AG04450 (cell line): Measurements from ENCODE around the gene MANBA. TPM values are rescaled to one million over a fixed set of nuclear protein-coding genes. Genes with fewer than 3 reads are reported as not detected.

ENCODE experiments used
- CTCF ChIA-PET: fragments of 300-600, 350-600 bp; formaldehyde crosslinking; extraction: SDS; loops from one replicate; lab custom pipeline; 2022; ENCODE audit warnings: antibody characterized with exemption, inconsistent platforms; lab: Charles Lee
- POLR2A ChIA-PET: fragments of 350-600 bp; formaldehyde crosslinking; extraction: SDS; loops from one replicate; lab custom pipeline; 2021; ENCODE audit warnings: antibody characterized with exemption, inconsistent platforms; lab: Yijun Ruan, JAX
- DNase-seq: peaks from one replicate; pipeline ENCODE4 v3.0.0-alpha.2; 2011; ENCODE audit warnings: low read depth, low spot score
- H3K27ac ChIP-seq: one replicate; pipeline ENCODE4 v1.5.1; 2012; ENCODE audit warnings: low read depth, low read length, control low read depth
- H3K27me3 ChIP-seq: one replicate; pipeline ENCODE4 v1.6.0; 2012; ENCODE audit warnings: low read length; ENCODE audit not compliant: control insufficient read depth, insufficient read depth
- H3K4me3 ChIP-seq: 2 replicates; pipeline ENCODE4 v1.5.1; 2011; ENCODE audit warnings: mild to moderate bottlenecking, low read depth, low read length, control low read depth
- H3K9me3 ChIP-seq: 2 replicates; pipeline ENCODE4 v1.5.1; 2012; ENCODE audit warnings: low read length; ENCODE audit not compliant: control insufficient read depth, insufficient read depth
- polyA plus RNA-seq: library from polyadenylated mRNA; depleted of rRNA; stranded (reverse); fragments of >200 nt; gene quantifications from 2 replicates; pipeline ENCODE4 v1.2.3, GENCODE V29; 2011
- TF ChIP-seq, protein P1 (sequence below): IDR thresholded peaks from 2 replicates; pipeline ENCODE4 v1.5.1; 2011; ENCODE audit warnings: low read depth, low read length, control low read depth, inconsistent platforms

Gene MANBA
- polyA plus RNA-seq, 1 experiment, result 20.9 TPM

DNA sequence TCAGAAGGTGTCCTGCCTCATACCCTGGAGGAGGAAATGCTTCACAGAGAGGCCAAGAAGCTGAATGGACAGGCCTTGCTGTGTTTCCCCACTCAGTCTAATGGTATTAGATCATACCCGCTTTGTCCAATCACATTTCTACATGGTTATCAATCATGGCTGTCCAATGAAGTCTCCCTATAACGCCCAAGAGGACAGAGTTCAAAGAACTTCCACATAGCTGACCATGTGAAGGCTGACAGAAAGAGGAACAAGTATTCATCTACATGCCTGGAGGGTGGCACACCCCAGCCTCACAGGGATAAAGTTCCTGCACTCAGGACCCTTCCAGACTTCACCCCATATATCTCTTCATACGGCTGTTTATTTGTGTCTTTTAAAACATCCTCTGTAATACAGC lies 123.4 kb downstream of the MANBA start:
- Histone ChIP-seq H3K4me3 (no peak overlapping the region), H3K27me3 (no peaks in the 10 kb centered on the region), H3K9me3 (no peaks in the 10 kb centered on the region), H3K27ac (no peak overlapping the region)
- no peak for DNase-seq
- POLR2A ChIA-PET, result no interaction called here
- CTCF ChIA-PET, result no interaction called here
- TF ChIP-seq, protein P1, sequence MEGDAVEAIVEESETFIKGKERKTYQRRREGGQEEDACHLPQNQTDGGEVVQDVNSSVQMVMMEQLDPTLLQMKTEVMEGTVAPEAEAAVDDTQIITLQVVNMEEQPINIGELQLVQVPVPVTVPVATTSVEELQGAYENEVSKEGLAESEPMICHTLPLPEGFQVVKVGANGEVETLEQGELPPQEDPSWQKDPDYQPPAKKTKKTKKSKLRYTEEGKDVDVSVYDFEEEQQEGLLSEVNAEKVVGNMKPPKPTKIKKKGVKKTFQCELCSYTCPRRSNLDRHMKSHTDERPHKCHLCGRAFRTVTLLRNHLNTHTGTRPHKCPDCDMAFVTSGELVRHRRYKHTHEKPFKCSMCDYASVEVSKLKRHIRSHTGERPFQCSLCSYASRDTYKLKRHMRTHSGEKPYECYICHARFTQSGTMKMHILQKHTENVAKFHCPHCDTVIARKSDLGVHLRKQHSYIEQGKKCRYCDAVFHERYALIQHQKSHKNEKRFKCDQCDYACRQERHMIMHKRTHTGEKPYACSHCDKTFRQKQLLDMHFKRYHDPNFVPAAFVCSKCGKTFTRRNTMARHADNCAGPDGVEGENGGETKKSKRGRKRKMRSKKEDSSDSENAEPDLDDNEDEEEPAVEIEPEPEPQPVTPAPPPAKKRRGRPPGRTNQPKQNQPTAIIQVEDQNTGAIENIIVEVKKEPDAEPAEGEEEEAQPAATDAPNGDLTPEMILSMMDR, result no peak

DNA sequence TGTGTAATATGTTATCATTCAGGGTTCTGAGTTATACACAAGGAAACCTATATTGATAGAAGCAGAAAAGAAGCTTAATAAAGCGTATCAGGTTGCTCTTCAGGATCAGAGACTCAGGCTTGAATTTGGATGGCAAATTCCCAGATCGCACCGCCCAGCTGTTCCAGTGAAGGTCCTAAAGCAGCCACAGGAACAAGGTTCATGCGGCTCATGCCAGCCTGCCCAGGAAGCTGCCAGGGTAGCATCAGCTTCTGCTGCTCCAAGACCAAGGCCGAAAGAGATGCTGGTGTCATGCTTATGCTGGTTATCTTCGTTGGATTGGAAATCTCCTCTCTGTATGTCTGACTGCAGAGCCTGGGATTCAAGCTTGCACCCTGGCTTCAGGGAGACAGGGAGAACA lies 127.7 kb downstream of the MANBA start:
- DNase-seq, result no peak
- H3K27me3 ChIP-seq, result no peaks in the 10 kb centered on the region
- ChIA-PET POLR2A (no interaction called here), CTCF (no interaction called here)
- TF ChIP-seq, protein P1, result no peak
- H3K4me3 ChIP-seq, result no peak overlapping the region
- H3K27ac ChIP-seq, result no peak overlapping the region
- H3K9me3 ChIP-seq, result no peaks in the 10 kb centered on the region

DNA sequence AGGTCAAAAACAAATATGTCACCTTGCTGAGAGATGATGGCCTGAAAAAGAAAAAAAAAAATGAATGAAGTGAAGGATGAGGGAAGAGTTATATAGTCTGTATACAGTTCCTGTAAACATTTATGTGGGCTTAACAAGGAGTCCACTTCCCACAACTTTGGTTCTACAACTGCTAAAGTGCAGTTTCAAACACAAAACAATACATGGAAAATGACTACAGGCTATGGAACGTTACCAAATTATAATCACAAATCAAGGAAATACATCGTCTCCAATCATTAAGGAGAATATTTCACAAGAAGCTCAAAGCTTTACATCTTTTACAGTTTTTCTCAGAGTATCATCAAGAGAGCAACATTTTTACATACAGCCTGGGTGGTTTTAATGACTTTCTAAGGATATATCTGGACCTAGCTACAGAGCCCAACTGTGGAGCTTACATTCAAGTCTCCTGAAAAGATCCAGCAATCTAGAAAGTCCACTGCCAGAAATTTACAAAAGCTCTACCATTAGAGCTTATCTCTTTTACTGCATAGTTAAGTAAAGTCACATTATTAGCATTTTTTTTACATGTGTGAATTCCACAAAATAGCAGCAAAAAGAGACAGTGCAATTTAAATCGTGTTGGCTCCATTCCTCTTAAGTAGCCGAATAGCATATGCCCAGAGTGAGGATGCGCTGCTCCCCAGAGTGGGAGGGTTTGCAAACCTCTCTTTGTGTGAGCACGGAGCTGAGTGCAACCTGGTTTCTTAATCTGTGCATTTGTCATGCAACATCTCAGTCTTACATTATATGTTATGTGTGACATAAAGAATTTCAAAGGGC lies 128.3 kb downstream of the MANBA start:
- no peak overlapping the region for H3K27ac ChIP-seq
- CTCF ChIA-PET, result interaction anchor here (0.5 to 0.8 kb wide), 2 partner anchors 12 to 202 kb away, joined by 3 read pairs; no protein-coding TSS in a partner anchor
- POLR2A ChIA-PET, result no interaction called here
- no peak for DNase-seq
- no peaks in the 10 kb centered on the region for H3K9me3 ChIP-seq
- H3K27me3 ChIP-seq, result no peaks in the 10 kb centered on the region
- TF ChIP-seq, protein P1, result no peak
- no peak overlapping the region for H3K4me3 ChIP-seq

DNA sequence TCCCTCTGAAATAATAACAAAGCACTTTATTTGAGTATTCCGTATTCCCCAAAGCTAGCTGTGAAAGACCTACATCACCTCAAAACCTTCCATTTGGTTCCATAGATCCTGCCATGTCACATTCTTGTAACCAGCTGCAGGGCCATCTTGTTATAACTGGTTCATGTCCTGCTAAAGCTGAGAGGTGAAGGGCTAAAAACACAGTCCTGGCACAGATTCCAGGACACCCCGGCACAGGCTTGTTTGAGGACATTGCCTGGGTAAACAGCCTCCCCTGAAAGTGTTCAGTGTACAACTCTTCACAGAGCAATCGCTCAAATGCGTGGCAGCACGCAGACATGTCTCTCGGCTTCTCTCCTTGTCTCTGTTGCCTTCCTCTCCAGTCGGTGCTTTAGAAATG lies 129.2 kb downstream of the MANBA start:
- no peak for DNase-seq
- H3K9me3 ChIP-seq, result no peaks in the 10 kb centered on the region
- ChIA-PET POLR2A (no interaction called here), CTCF (no interaction called here)
- H3K27me3 ChIP-seq, result no peaks in the 10 kb centered on the region
- H3K4me3 ChIP-seq, result no peak overlapping the region
- TF ChIP-seq, protein P1, result no peak
- no peak overlapping the region for H3K27ac ChIP-seq

DNA sequence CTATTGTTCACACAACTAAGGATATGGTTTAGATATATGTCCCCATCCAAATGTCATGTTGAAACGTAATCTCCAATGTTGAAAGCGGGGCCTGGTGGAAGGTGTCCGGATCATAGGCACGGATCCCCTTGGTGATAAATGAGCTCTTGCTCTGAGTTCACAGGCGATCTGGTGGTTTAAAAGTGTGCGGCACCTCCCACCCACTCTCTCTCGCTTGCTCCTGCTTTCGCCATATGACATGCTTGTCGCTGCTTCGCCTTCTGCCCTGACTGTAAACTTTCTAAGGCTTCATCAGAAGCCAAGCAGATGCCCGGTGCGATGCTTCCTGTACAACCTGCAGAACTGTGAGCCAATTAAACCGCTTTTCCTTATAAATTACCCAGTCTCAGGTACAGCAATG lies 131.1 kb downstream of the MANBA start:
- no peak for DNase-seq
- TF ChIP-seq, protein P1, result no peak
- CTCF ChIA-PET, result no interaction called here
- Histone ChIP-seq H3K9me3 (no peaks in the 10 kb centered on the region), H3K27me3 (no peaks in the 10 kb centered on the region), H3K4me3 (no peak overlapping the region), H3K27ac (no peak overlapping the region)
- POLR2A ChIA-PET, result no interaction called here
